ENCODE data around the gene PRKCE. TPM values are rescaled to one million over a fixed set of nuclear protein-coding genes. Genes with fewer than 3 reads are reported as not detected.

PRKCE gene
- total RNA-seq, 1 experiment from 2014 or later, result 2.4 TPM

- H3K36me3 ChIP-seq (ENCODE audit: insufficient read depth, low read length, poor library complexity, severe bottlenecking), result no peaks in the 10 kb centered on the region
- no TSS peak for BruUV-seq (replicated peaks)
- intact Hi-C loops (cut with micrococcal nuclease; ENCODE audit: unreplicated experiment), result no loop called here
- no peak overlapping the region for H3K4me3 ChIP-seq (ENCODE audit: low read depth, low read length, poor library complexity, severe bottlenecking)
- DNase-seq (ENCODE audit: low spot score), result no peak
- no peaks in the 10 kb centered on the region for H3K27me3 ChIP-seq (replicated peaks; ENCODE audit: insufficient read depth, low read depth, low read length, poor library complexity)
- no peak overlapping the region for H3K27ac ChIP-seq (ENCODE audit: low read depth, low read length, poor library complexity, severe bottlenecking)
- ChIA-PET POLR2A (ENCODE audit: low non-redundant PET) (no interaction called here), CTCF (no interaction called here)
- H3K9me3 ChIP-seq (ENCODE audit: low read depth, low read length, poor library complexity, severe bottlenecking), result no peaks in the 10 kb centered on the region
- no peaks in the 10 kb centered on the region for H3K4me1 ChIP-seq (ENCODE audit: insufficient read depth, low read length, poor library complexity, severe bottlenecking)
- TF ChIP-seq EZH2 (IDR thresholded peaks at IDR 0.05; ENCODE audit: borderline replicate concordance, low read depth, low read length, poor library complexity, severe bottlenecking), result no peak
- TF ChIP-seq, protein P1, sequence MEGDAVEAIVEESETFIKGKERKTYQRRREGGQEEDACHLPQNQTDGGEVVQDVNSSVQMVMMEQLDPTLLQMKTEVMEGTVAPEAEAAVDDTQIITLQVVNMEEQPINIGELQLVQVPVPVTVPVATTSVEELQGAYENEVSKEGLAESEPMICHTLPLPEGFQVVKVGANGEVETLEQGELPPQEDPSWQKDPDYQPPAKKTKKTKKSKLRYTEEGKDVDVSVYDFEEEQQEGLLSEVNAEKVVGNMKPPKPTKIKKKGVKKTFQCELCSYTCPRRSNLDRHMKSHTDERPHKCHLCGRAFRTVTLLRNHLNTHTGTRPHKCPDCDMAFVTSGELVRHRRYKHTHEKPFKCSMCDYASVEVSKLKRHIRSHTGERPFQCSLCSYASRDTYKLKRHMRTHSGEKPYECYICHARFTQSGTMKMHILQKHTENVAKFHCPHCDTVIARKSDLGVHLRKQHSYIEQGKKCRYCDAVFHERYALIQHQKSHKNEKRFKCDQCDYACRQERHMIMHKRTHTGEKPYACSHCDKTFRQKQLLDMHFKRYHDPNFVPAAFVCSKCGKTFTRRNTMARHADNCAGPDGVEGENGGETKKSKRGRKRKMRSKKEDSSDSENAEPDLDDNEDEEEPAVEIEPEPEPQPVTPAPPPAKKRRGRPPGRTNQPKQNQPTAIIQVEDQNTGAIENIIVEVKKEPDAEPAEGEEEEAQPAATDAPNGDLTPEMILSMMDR (conservative IDR thresholded peaks at IDR 0.05; ENCODE audit: low read depth, low read length), result no peak
Observed at GRCh38 chr2:45722477-45722876, 71.0 kb downstream of the PRKCE start.

DNA sequence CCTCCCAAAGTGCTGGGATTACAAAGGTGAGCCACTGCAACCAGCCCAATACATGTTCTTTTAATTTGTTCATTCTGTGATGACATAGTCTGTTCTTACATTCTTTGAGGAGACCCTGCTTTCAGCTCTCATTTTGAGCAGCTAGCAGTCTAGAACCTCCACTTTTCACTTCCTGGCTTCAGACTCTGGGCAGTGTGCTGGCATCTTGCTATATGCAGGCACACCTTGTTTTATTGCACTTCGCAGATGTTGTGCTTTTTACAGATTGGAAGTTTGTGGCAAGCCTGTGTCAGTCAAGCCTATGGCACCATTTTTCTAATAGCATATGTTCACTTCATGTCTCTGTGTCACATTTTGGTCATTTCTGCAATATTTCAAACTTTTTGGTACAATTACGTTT lies 72.4 kb downstream of the PRKCE start:
- ChIA-PET POLR2A (ENCODE audit: low non-redundant PET) (no interaction called here), CTCF (no interaction called here)
- no peaks in the 10 kb centered on the region for H3K36me3 ChIP-seq (ENCODE audit: insufficient read depth, low read length, poor library complexity, severe bottlenecking)
- intact Hi-C loops (cut with micrococcal nuclease; ENCODE audit: unreplicated experiment), result no loop called here
- no peak overlapping the region for H3K27ac ChIP-seq (ENCODE audit: low read depth, low read length, poor library complexity, severe bottlenecking)
- no peaks in the 10 kb centered on the region for H3K27me3 ChIP-seq (replicated peaks; ENCODE audit: insufficient read depth, low read depth, low read length, poor library complexity)
- no peak overlapping the region for H3K4me3 ChIP-seq (ENCODE audit: low read depth, low read length, poor library complexity, severe bottlenecking)
- BruUV-seq (replicated peaks), result no TSS peak
- TF ChIP-seq, protein P1 (conservative IDR thresholded peaks at IDR 0.05; ENCODE audit: low read depth, low read length), result no peak
- TF ChIP-seq EZH2 (IDR thresholded peaks at IDR 0.05; ENCODE audit: borderline replicate concordance, low read depth, low read length, poor library complexity, severe bottlenecking), result no peak
- H3K9me3 ChIP-seq (ENCODE audit: low read depth, low read length, poor library complexity, severe bottlenecking), result no peaks in the 10 kb centered on the region
- no peaks in the 10 kb centered on the region for H3K4me1 ChIP-seq (ENCODE audit: insufficient read depth, low read length, poor library complexity, severe bottlenecking)
- DNase-seq (ENCODE audit: low spot score), result no peak

GRCh38 chr2:45724335-45724734 lies 72.9 kb downstream of the PRKCE start:
- intact Hi-C loops (cut with micrococcal nuclease; ENCODE audit: unreplicated experiment), result no loop called here
- BruUV-seq (replicated peaks), result no TSS peak
- H3K36me3 ChIP-seq (ENCODE audit: insufficient read depth, low read length, poor library complexity, severe bottlenecking), result no peaks in the 10 kb centered on the region
- ChIA-PET CTCF (no interaction called here), POLR2A (ENCODE audit: low non-redundant PET) (no interaction called here)
- H3K4me3 ChIP-seq (ENCODE audit: low read depth, low read length, poor library complexity, severe bottlenecking), result no peak overlapping the region
- no peak overlapping the region for H3K27ac ChIP-seq (ENCODE audit: low read depth, low read length, poor library complexity, severe bottlenecking)
- no peaks in the 10 kb centered on the region for H3K4me1 ChIP-seq (ENCODE audit: insufficient read depth, low read length, poor library complexity, severe bottlenecking)
- TF ChIP-seq, protein P1 (conservative IDR thresholded peaks at IDR 0.05; ENCODE audit: low read depth, low read length), result no peak
- TF ChIP-seq EZH2 (IDR thresholded peaks at IDR 0.05; ENCODE audit: borderline replicate concordance, low read depth, low read length, poor library complexity, severe bottlenecking), result no peak
- H3K27me3 ChIP-seq (replicated peaks; ENCODE audit: insufficient read depth, low read depth, low read length, poor library complexity), result no peaks in the 10 kb centered on the region
- no peak for DNase-seq (ENCODE audit: low spot score)
- H3K9me3 ChIP-seq (ENCODE audit: low read depth, low read length, poor library complexity, severe bottlenecking), result no peaks in the 10 kb centered on the region
